ENCODE results near the gene SHLD1.
"Not testable (repeated sequence)": the region's sequence is repeated elsewhere in the genome, so short reads cannot be mapped to it uniquely, and the experiment has no call there.

The SHLD1 gene, protein sequence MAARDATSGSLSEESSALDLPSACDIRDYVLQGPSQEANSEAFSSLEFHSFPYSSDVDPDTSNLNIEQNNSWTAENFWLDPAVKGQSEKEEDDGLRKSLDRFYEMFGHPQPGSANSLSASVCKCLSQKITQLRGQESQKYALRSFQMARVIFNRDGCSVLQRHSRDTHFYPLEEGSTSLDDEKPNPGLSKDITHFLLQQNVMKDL

GRCh38 chr20:5749952-5750779, at the start of gene SHLD1:
Gene SHLD1 (plus strand): TSS chr20:5750401. CDS start chr20:5772866, 22,465 bp downstream.
- peak; percentile 92 for DNase-seq

- not testable (repeated sequence) for DNase-seq
Observed at GRCh38 chr20:5702339-5702738, 47.9 kb upstream of the SHLD1 start.

GRCh38 chr20:5703681-5704101, 46.5 kb upstream of the SHLD1 start:
- DNase-seq: no peak

DNA sequence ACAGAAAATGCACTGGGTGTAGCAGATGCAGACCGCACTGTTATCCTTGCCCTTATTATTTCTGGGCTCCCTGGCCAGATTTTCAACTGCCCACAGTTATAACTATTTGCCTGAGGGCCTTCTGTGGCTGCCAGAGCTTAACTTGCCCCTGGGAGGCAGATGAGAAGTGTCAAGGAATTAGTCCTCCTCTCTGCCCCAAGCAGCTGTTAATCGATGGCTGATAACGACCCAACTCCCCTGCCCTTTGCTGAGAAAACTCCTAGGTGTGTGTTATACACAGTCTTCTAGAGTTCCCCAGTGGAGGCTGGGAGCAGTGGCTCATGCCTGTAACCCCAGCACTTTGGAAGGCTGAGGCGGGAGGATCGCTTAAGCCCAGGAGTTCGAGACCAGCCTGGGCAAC, 44.4 kb upstream of the SHLD1 start:
- no peak for DNase-seq

DNA sequence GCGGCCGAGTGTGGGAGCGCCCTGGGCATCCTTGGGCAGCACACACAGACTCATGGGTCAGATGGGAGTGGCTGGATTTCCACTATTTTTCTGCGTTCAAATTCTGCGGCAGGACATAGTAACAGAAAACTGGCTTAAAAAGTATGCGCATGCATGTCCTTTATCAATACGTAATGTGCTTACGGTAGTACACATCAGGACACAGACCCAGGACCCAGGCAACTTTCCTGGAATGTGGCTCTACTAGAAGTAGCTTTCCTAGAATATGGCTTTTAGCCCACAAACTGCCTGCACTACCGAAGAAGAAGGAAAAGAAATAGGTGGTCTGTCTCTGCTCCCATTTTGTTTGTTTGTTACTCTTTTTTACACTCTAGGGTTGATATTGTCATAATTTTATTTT, 43.4 kb upstream of the SHLD1 start:
- DNase-seq: no peak

DNA sequence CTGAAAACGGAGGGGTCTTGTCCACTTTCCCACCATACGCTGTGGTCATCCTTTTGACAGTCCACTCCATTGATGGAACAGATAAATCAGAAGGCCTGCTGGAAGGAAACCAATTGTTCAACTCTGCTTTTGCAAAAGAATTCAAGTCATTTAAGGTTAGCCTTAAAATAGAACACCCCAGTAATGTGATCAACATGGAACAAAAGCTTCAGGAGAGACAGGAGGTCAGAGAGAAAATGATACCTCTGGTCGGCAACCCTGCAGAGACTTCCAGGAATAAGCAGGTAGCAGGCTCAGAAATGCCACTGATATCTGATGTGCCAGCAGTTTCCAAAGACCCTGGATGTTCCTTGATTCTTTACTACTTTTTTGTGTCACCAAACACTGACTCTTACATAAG, 39.6 kb upstream of the SHLD1 start:
- DNase-seq: no peak

GRCh38 chr20:5714261-5715041, 35.8 kb upstream of the SHLD1 start:
- peak; percentile 46 for DNase-seq

GRCh38 chr20:5715071-5715841, 34.9 kb upstream of the SHLD1 start:
- peak; percentile 41 for DNase-seq

- DNase-seq: no peak
Observed at GRCh38 chr20:5716953-5717352, 33.2 kb upstream of the SHLD1 start.

DNA sequence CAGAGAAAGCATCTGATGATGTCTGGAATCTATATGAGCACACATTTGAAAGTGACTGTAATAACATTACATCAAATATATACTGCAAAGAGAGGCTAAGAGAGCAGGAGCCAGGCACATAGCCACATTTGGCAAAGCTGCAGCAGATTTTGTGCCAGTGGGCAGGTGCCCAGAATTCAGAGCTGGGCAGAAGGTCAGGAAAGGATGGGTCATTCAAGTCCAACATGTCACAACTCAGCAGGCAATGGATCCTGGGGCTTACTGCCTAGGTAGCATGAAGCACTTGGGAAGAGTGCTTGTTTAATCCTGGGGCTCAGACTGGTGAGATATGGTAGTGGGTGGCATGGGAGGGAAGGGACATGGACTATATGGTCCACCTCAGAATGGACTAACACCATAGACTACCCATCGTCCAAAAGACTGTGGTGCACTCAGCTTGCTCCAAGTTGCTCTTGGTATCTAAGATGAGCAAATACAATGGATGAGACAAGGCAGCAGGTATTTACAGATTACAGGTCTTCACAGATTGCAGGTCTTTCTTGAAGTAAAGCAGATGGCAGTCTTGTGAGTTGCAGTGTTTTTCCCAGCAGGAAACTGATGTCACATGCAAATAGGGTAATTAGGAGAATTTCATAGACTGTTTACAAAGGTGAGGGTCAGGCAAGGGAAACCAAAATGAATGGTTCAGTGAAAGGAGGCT, 31.2 kb upstream of the SHLD1 start:
- DNase-seq: no peak

GRCh38 chr20:5719861-5720403, 30.3 kb upstream of the SHLD1 start:
- no peak for DNase-seq

GRCh38 chr20:5720696-5721095, 29.5 kb upstream of the SHLD1 start:
- DNase-seq: no peak

GRCh38 chr20:5721356-5721755, 28.8 kb upstream of the SHLD1 start:
- DNase-seq: not testable (repeated sequence)

GRCh38 chr20:5722927-5723326, 27.3 kb upstream of the SHLD1 start:
- DNase-seq: no peak

DNA sequence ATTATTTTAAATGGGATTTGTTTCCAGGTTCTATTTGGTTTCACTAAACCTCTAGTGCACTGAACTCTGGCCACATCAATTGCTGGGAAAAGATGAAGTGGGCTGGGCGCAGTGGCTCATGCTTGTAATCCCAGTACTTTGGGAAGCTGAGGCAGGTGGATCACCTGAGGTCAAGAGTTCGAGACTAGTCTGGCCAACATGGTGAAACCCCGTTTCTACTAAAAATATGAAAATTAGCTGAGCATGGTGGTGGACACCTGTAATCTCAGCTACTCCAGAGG, 25.1 kb upstream of the SHLD1 start:
- DNase-seq: not testable (repeated sequence)

DNA sequence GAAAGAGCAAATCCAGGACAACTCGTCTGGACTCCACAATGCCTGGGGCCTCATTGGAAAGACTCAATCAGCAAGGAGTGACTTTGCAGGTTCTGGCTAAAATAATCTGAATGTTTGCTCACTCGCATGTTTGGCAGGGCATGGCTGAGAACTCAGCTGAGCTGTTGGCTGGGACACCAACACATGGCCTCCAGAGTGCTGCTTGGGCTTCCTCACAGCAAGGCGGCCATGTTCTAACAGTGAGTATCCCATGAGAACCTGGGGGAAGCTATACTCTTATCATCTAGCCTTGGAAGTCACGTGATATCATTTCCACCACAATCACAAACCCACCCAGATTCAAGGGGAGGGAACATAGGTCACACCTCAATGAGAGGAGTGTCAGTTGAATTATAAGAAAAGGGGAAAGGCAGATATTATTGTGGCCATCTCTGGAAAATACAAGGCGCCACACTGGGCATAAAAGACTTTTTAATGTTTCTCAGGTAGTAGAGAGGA, 23.1 kb upstream of the SHLD1 start:
- DNase-seq: no peak

DNA sequence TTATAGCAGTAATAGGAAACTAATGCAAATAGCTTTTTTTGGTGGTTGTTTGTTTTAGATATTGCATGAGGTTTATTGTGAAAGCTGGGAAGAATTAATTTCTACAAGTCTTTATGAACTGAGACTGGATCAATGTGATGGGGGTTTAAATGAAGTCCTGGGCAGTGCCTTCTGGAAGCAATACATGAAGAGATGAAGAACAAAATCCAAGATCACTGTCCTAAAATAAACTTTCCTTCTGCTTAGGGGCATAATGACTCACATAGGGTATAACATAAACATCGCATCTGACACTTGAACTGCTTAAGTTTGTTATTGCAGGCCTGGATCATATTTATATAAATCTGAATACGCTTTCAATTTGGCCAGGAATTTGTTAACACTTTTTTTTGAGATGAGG, 20.9 kb upstream of the SHLD1 start:
- DNase-seq: no peak

GRCh38 chr20:5730131-5730530, 20.1 kb upstream of the SHLD1 start:
- DNase-seq: no peak

DNA sequence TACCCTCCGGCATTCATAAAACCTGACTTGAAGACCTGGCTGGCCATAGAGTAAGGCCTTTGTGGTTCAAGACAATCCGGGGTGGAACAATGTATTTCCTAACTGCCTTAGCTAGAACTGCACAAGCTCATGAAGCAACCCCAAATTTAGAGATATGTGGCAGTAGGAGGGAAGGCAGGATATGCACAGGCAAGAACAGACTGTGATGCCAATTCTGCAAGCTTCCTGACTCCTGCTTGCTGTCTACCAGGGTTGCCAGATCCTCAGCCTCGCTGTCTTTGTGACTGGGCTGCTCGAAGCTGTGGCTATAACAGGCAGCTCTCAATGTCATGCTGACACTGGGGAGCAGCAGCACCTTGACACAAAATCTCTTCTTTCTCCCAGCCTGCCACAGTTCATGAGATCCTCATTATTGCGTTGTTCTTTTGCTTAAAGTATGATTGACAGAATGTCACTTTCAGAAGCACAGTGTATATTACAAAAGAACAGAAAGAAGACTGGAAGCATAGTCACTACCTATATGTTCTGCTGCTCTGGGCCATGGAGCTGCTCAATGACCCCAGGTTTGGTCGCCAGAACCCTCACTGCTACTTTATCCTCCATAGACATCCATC, 18.3 kb upstream of the SHLD1 start:
- no peak for DNase-seq

DNA sequence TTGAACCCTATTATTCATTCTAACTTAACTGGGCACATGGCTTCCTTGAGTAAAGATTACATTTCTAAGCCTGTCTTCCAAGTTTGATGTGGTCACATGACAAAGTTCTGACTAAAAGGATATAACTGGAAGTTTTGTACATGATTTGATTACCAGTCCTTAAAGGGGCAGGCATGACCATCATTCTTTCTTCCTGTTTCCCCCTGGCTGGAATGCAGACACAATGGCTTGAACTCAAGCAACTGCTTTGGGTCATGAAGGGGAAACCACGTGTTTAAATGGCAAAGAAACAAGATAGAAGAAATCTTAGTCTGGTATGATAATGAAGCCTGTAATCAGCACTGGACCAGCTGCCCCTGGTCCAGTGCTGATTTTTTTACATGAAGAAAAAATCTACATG, 15.6 kb upstream of the SHLD1 start:
- DNase-seq: no peak

DNA sequence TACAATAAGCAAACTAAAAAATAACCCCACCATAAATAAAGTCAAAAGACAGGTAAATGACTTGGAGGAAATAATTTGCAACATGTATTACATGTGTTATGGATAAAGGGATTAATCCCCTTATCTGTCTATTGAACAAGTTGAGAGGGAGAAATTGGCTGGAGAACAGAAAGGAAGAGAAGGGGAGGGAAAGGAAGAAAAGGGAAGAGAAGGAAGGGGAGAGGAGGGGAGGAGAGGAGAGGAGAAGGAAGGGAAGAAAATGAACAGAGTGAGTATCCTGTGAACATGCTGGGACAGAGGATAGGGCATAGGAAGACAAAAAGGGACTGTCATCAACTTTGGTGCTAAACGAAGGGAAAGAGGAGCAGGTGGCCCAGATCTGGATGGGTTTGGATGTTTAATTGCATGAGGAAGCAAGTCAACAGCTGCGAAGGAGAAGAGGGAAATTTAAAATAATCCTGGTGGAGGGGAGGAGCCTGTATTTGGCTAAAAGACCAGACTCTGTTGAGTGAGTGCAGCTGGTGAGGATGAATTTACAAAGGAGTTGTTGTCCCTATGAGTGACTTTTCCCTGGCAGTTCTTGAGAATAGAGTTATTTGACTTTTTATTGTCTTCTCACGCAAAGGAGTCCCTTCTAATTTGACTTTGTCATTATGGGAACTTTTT, 14.2 kb upstream of the SHLD1 start:
- no peak for DNase-seq

All from RPMI8226 (cell line).